HEK293 (cell line): ENCODE data around the gene CORO6.

Source experiments
- CTCF ChIA-PET: fragments of 350-600 bp; formaldehyde crosslinking; extraction: SDS; loops from one replicate; lab custom pipeline; 2021; ENCODE audit warnings: antibody characterized with exemption; lab: Yijun Ruan, JAX
- POLR2A ChIA-PET: fragments of 300-600 bp; formaldehyde crosslinking; extraction: SDS; loops from one replicate; lab custom pipeline; 2020; ENCODE audit warnings: antibody characterized with exemption, inconsistent platforms; lab: Yijun Ruan, JAX
- H3K27ac ChIP-seq: fragments of 200-500 bp; sonication (Bioruptor generic); 2 replicates; pipeline ENCODE4 v1.5.1; 2014; ENCODE audit warnings: low read depth, low read length, control low read depth, inconsistent platforms; ENCODE audit errors: extremely low read depth
- H3K36me3 ChIP-seq, 2 experiments: fragments of 200-500 bp in 1 of 2; sonication (Bioruptor generic) in 1 of 2; 1 replicate in 1 of 2; 2 replicates in 1 of 2; pipeline ENCODE4 v1.5.1; 2014 to 2017; ENCODE audit warnings: inconsistent platforms in 2 of 2, low read length in 2 of 2; ENCODE audit not compliant: control insufficient read depth in 2 of 2, insufficient read depth in 1 of 2
- H3K4me1 ChIP-seq: fragments of 200-500 bp; sonication (Bioruptor generic); 2 replicates; pipeline ENCODE4 v1.5.1; 2014; ENCODE audit warnings: mild to moderate bottlenecking, low read length, inconsistent platforms; ENCODE audit not compliant: control insufficient read depth, insufficient read depth
- H3K4me3 ChIP-seq: 2 replicates; pipeline ENCODE4 v1.5.1; 2011; ENCODE audit warnings: low read depth, mild to moderate bottlenecking, control low read depth, low read length, moderate library complexity
- H3K9me3 ChIP-seq: fragments of 200-500 bp; sonication (Bioruptor generic); 2 replicates; pipeline ENCODE4 v1.5.1; 2014; ENCODE audit warnings: low read depth, low read length, inconsistent platforms; ENCODE audit not compliant: control insufficient read depth, insufficient read depth
- AEBP2 ChIP-seq: fragments of 450-650 bp; formaldehyde crosslinking; IDR thresholded peaks from 2 replicates; pipeline ENCODE4 v1.5.1; 2016; ENCODE audit warnings: missing biosample characterization, missing genetic modification characterization, borderline replicate concordance
- HOXA7 ChIP-seq: sonication (generic); formaldehyde crosslinking; IDR thresholded peaks from 2 replicates; pipeline ENCODE4 v1.8.1; 2022; ENCODE audit warnings: missing genetic modification reagents, borderline replicate concordance
- KLF10 ChIP-seq: fragments of 450-650 bp; IDR thresholded peaks from 2 replicates; pipeline ENCODE4 v1.5.1; 2018; ENCODE audit warnings: missing biosample characterization, mild to moderate bottlenecking, missing genetic modification characterization
- KLF17 ChIP-seq: fragments of 450-650 bp; formaldehyde crosslinking; IDR thresholded peaks from 2 replicates; pipeline ENCODE4 v1.5.1; 2016; ENCODE audit warnings: missing biosample characterization, missing genetic modification characterization
- MEIS1 ChIP-seq: sonication (generic); formaldehyde crosslinking; IDR thresholded peaks from 2 replicates; pipeline ENCODE4 v1.8.1; 2022; ENCODE audit warnings: missing genetic modification reagents, mild to moderate bottlenecking, borderline replicate concordance
- PRDM6 ChIP-seq: fragments of 450-650 bp; formaldehyde crosslinking; IDR thresholded peaks from 2 replicates; pipeline ENCODE4 v1.5.1; 2017; ENCODE audit warnings: missing biosample characterization, missing genetic modification characterization
- ZBTB11 ChIP-seq: fragments of 450-650 bp; formaldehyde crosslinking; conservative IDR thresholded peaks from 2 replicates; pipeline ENCODE4 v1.5.1; 2016; ENCODE audit warnings: low read depth, missing biosample characterization, missing genetic modification characterization
- ZBTB21 ChIP-seq: fragments of 450-650 bp; formaldehyde crosslinking; IDR thresholded peaks from 2 replicates; pipeline ENCODE4 v1.5.1; 2017; ENCODE audit warnings: missing biosample characterization, missing genetic modification characterization
- ZNF10 ChIP-seq: fragments of 450-650 bp; formaldehyde crosslinking; IDR thresholded peaks from 2 replicates; pipeline ENCODE4 v1.5.1; 2017; ENCODE audit warnings: missing biosample characterization, missing genetic modification characterization
- ZNF302 ChIP-seq: fragments of 450-650 bp; formaldehyde crosslinking; IDR thresholded peaks from 2 replicates; pipeline ENCODE4 v1.5.1; 2016; ENCODE audit warnings: missing biosample characterization, missing genetic modification characterization, low read depth
- ZNF335 ChIP-seq: fragments of 450-650 bp; formaldehyde crosslinking; conservative IDR thresholded peaks from 2 replicates; pipeline ENCODE4 v1.5.1; 2016; ENCODE audit warnings: missing biosample characterization, missing genetic modification characterization
- ZNF37A ChIP-seq: fragments of 450-650 bp; IDR thresholded peaks from 2 replicates; pipeline ENCODE4 v1.5.1; 2018; ENCODE audit warnings: missing biosample characterization, missing genetic modification characterization
- ZNF416 ChIP-seq: fragments of 450-650 bp; formaldehyde crosslinking; IDR thresholded peaks from 2 replicates; pipeline ENCODE4 v1.5.1; 2016; ENCODE audit warnings: missing biosample characterization, missing genetic modification characterization
- ZNF423 ChIP-seq: fragments of 450-650 bp; formaldehyde crosslinking; IDR thresholded peaks from 2 replicates; pipeline ENCODE4 v1.5.1; 2016; ENCODE audit warnings: missing biosample characterization, missing genetic modification characterization
- ZNF48 ChIP-seq: fragments of 450-650 bp; formaldehyde crosslinking; IDR thresholded peaks from 2 replicates; pipeline ENCODE4 v1.5.1; 2016; ENCODE audit warnings: missing biosample characterization, missing genetic modification characterization
- ZNF555 ChIP-seq: fragments of 450-650 bp; formaldehyde crosslinking; conservative IDR thresholded peaks from 2 replicates; pipeline ENCODE4 v1.5.1; 2017; ENCODE audit warnings: missing biosample characterization, mild to moderate bottlenecking, missing genetic modification characterization, inconsistent platforms
- ZNF561 ChIP-seq: fragments of 450-650 bp; IDR thresholded peaks from 2 replicates; pipeline ENCODE4 v1.5.1; 2018; ENCODE audit warnings: missing biosample characterization, missing genetic modification characterization, borderline replicate concordance
- ZNF580 ChIP-seq: fragments of 450-650 bp; formaldehyde crosslinking; IDR thresholded peaks from 2 replicates; pipeline ENCODE4 v1.5.1; 2016; ENCODE audit warnings: missing biosample characterization, missing genetic modification characterization
- ZNF600 ChIP-seq: fragments of 450-650 bp; formaldehyde crosslinking; IDR thresholded peaks from 2 replicates; pipeline ENCODE4 v1.5.1; 2016; ENCODE audit warnings: missing biosample characterization, missing genetic modification characterization
- ZNF645 ChIP-seq: fragments of 450-650 bp; formaldehyde crosslinking; IDR thresholded peaks from 2 replicates; pipeline ENCODE4; 2016; ENCODE audit warnings: missing biosample characterization, missing genetic modification characterization
- ZNF660 ChIP-seq: fragments of 450-650 bp; IDR thresholded peaks from 2 replicates; pipeline ENCODE4 v1.5.1; 2018; ENCODE audit warnings: missing biosample characterization, mild to moderate bottlenecking, missing genetic modification characterization
- ZNF670 ChIP-seq: fragments of 450-650 bp; formaldehyde crosslinking; IDR thresholded peaks from 2 replicates; pipeline ENCODE4 v1.5.1; 2016; ENCODE audit warnings: missing biosample characterization, missing genetic modification characterization, low read depth
- ZNF692 ChIP-seq: fragments of 450-650 bp; formaldehyde crosslinking; IDR thresholded peaks from 2 replicates; pipeline ENCODE4 v1.5.1; 2016; ENCODE audit warnings: missing biosample characterization, missing genetic modification characterization
- ZNF747 ChIP-seq: fragments of 450-650 bp; formaldehyde crosslinking; IDR thresholded peaks from 2 replicates; pipeline ENCODE4 v1.5.1; 2016; ENCODE audit warnings: missing biosample characterization, missing genetic modification characterization
- ZNF792 ChIP-seq: fragments of 450-650 bp; formaldehyde crosslinking; IDR thresholded peaks from 2 replicates; pipeline ENCODE4 v1.5.1; 2016; ENCODE audit warnings: missing biosample characterization, missing genetic modification characterization
- ZNF843 ChIP-seq: fragments of 450-650 bp; formaldehyde crosslinking; IDR thresholded peaks from 2 replicates; pipeline ENCODE4 v1.5.1; 2016; ENCODE audit warnings: missing biosample characterization, missing genetic modification characterization
- ZSCAN23 ChIP-seq: fragments of 450-650 bp; formaldehyde crosslinking; IDR thresholded peaks from 2 replicates; pipeline ENCODE4 v1.5.1; 2016; ENCODE audit warnings: missing biosample characterization, missing genetic modification characterization

Gene CORO6

GRCh38 chr17:29629839-29630238 is 7.1 kb upstream of the CORO6 start:
- no peak for TF ChIP-seq ZNF660
- TF ChIP-seq PRDM6: no peak
- no peak for TF ChIP-seq ZBTB21 (tag by site-specific recombination)
- TF ChIP-seq ZNF335 (tag by site-specific recombination): no peak
- TF ChIP-seq ZNF416 (tag by site-specific recombination): no peak
- TF ChIP-seq ZNF580 (tag by site-specific recombination): no peak
- no peak for TF ChIP-seq ZNF692 (tag by site-specific recombination)
- no peak for TF ChIP-seq KLF17 (tag by site-specific recombination)
- no peak for TF ChIP-seq ZNF792 (tag by site-specific recombination)
- TF ChIP-seq ZNF10: no peak
- TF ChIP-seq ZNF48: no peak
- Histone ChIP-seq H3K4me3 (no peak overlapping the region), H3K27ac (no peak overlapping the region), H3K36me3 (peaks cover 1 to 35% of the 10 kb centered on the region in 2 experiments), H3K4me1 (no peaks in the 10 kb centered on the region), H3K9me3 (no peaks in the 10 kb centered on the region)
- ChIA-PET POLR2A (no interaction called here), CTCF (interaction anchor here (1.2 kb wide), 1 partner anchor 149 kb away, joined by 5 read pairs; no protein-coding TSS in a partner anchor)

- H3K4me3 ChIP-seq: no peak overlapping the region
- TF ChIP-seq ZNF302 (no peak), ZNF747 (tag by site-specific recombination) (no peak), ZSCAN23 (tag by site-specific recombination) (no peak), ZNF670 (tag by site-specific recombination) (no peak), AEBP2 (tag by site-specific recombination) (no peak), ZBTB11 (no peak), MEIS1 (CRISPR knock-in tag) (no peak), ZNF423 (tag by site-specific recombination) (no peak), HOXA7 (CRISPR knock-in tag) (no peak), ZNF37A (tag by site-specific recombination) (no peak), ZNF843 (tag by site-specific recombination) (no peak), ZNF555 (tag by site-specific recombination) (no peak), ZNF645 (tag by site-specific recombination) (no peak), ZNF561 (tag by site-specific recombination) (no peak), KLF10 (tag by site-specific recombination) (no peak), ZNF600 (no peak)
- TF ChIP-seq, all 188 proteins: peak for 0
- Histone ChIP-seq H3K27ac (no peak overlapping the region), H3K9me3 (no peaks in the 10 kb centered on the region), H3K4me1 (no peaks in the 10 kb centered on the region), H3K36me3 (peaks cover 0 to 29% of the 10 kb centered on the region in 2 experiments; a peak in 2 of 3 replicates)
- CTCF ChIA-PET: interaction anchor here (0.6 to 1.4 kb wide), 5 partner anchors 10 to 252 kb away, joined by 3 to 5 read pairs (median 4); no protein-coding TSS in a partner anchor
- POLR2A ChIA-PET: no interaction called here
Measured at GRCh38 chr17:29628644-29629043, 5.9 kb upstream of the CORO6 start.
